ENCODE results near the gene S1PR5.
A peak's percentile ranks its signal among the peaks of the same experiment; 100 is the strongest.

The S1PR5 gene

DNA sequence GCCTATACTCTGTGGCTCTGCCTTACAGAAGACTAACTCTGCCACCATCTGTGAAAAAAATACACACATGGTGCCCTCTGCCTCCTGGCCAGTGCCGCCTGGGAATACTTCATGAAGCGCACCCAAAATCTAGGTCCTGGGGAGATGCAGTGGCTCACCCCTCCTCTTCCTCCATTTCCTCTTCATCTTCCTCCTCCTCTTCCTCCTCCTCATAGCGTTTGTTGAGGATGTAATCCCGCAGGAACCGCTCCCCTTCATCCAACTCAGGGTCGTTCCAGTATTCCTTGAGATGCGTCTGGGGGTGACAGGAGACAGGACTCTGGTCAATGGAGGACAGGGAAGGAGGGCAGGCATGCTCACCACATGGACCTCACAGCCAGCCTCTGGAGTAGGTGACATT lies 42.9 kb upstream of the S1PR5 start:
- DNase-seq (ENCODE audit: low read depth): no peak

DNA sequence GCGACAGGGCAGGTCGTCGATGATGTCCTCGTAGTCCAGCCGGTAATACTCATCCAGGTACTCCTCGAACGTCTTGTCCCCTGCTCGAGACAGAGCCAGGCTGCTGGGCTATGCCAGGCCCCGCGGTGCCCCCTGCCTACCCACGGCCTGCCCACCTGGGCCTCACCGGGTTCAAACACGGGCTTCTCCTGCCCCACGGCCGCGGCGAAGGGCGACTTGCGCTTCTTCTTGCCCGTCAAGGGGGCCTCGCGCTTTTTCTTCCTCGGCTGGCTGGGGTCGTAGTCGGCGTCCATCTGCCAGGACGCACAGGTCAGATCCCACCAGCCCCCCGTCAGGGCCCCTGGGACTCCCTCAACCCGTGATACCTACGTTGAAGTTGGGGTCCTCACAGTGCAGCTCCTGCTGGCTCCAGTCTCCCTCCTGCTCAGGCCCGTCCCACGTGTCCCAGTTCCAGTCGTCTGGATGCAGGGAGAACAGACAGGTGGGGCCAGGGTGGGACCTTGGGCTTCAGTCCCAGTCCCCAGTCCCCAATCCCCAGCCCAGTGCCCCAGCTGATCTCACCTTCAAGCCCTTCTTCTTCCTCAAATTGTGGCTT lies 40.5 kb upstream of the S1PR5 start:
- TF ChIP-seq, protein P1, sequence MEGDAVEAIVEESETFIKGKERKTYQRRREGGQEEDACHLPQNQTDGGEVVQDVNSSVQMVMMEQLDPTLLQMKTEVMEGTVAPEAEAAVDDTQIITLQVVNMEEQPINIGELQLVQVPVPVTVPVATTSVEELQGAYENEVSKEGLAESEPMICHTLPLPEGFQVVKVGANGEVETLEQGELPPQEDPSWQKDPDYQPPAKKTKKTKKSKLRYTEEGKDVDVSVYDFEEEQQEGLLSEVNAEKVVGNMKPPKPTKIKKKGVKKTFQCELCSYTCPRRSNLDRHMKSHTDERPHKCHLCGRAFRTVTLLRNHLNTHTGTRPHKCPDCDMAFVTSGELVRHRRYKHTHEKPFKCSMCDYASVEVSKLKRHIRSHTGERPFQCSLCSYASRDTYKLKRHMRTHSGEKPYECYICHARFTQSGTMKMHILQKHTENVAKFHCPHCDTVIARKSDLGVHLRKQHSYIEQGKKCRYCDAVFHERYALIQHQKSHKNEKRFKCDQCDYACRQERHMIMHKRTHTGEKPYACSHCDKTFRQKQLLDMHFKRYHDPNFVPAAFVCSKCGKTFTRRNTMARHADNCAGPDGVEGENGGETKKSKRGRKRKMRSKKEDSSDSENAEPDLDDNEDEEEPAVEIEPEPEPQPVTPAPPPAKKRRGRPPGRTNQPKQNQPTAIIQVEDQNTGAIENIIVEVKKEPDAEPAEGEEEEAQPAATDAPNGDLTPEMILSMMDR (IDR thresholded peaks at IDR 0.05; ENCODE audit: insufficient read depth, low read depth, low read length, missing control alignments): no peak
- DNase-seq (ENCODE audit: low read depth): no peak
- H3K4me3 ChIP-seq (ENCODE audit: low read depth, low read length): no peak overlapping the region

More for the DNA sequence above, 42.9 kb upstream of the S1PR5 start:
- TF ChIP-seq, protein P1 (IDR thresholded peaks at IDR 0.05; ENCODE audit: insufficient read depth, low read depth, low read length, missing control alignments): no peak
- H3K4me3 ChIP-seq (ENCODE audit: low read depth, low read length): no peak overlapping the region

DNA sequence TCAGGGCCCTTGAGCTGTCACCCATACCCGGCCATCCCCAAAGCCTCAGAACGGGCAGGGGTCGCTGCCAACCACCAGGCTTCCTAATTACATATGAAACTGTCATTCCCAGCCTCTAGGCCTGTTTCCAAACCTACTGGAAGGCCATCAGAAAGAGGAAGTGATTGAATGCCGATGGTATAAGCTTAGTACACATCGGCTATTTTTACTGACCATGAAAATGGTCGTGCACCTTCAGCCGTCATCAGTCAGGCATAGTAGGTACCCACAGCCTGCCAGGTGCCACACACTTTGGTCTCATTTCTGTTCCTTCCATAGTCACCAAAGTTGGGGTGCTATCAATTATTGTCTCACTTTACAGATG lies 38.3 kb upstream of the S1PR5 start:
- H3K4me3 ChIP-seq (ENCODE audit: low read depth, low read length): no peak overlapping the region
- TF ChIP-seq, protein P1 (IDR thresholded peaks at IDR 0.05; ENCODE audit: insufficient read depth, low read depth, low read length, missing control alignments): no peak
- DNase-seq (ENCODE audit: low read depth): no peak

DNA sequence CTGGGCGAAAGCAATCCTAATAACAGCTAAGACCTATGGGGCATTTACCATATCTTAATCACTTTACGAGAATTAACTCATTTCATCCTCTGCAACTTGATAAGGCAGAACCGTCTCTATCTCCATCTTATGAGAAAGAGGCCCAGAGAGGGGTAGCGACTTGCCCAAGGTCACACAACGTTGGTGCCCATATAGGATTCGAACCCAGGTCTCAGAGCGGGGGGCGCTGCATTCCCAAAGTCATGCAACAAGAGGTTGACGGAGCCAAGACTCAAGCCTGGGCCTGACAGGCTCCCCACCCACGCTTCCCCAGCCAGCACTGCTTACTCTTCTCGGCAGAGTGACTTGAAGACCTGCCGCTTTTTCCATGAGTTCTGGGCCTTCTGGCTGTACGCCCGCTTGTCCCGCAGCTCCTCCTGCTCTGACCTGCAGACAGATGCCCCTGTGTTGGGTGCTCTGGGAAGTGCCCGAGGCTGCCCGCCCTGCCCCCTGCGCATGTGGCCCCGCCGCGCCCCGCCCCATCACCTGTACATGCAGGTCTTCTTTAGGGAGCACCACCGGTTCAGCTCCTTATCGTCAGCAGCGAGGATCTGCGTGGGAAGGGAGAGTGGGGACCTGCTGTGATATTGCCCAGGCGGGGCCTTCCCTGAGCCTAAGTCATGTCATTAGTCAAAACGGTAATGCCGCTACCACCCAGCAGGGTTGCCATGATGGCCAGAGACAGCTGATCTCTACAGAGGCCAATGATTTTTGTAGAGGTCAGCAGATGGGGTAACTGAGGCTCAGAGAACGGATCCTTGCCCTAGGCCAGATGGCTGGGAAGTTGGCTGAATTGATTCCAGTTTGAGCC lies 37.7 kb upstream of the S1PR5 start:
- H3K4me3 ChIP-seq (ENCODE audit: low read depth, low read length): no peak overlapping the region
- no peak for DNase-seq (ENCODE audit: low read depth)
- TF ChIP-seq, protein P1 (IDR thresholded peaks at IDR 0.05; ENCODE audit: insufficient read depth, low read depth, low read length, missing control alignments): no peak

DNA sequence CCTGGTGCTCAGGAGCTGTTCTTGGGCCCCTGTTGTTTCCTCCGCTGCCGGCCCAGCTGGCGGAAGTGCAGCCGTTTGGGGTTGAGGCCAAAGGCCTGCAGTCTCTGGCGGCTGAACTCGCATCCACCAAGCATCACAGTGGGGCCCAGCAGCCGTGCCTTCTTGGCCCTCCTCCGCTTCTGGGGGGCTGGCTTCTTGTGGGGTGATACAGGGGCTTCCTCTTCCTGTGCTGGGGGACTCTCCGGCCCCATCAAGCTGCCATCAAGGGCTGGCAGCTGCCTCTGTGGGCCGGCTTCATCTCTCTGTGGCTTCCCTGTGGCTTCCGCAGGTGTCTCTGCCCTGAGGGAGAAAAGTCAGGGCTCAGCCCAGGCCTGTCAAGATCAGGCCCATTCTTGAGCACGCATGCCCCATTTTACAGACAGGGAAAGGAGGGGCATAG lies 36.7 kb upstream of the S1PR5 start:
- no peak overlapping the region for H3K4me3 ChIP-seq (ENCODE audit: low read depth, low read length)
- peak; percentile 73 for DNase-seq (ENCODE audit: low read depth)

DNA sequence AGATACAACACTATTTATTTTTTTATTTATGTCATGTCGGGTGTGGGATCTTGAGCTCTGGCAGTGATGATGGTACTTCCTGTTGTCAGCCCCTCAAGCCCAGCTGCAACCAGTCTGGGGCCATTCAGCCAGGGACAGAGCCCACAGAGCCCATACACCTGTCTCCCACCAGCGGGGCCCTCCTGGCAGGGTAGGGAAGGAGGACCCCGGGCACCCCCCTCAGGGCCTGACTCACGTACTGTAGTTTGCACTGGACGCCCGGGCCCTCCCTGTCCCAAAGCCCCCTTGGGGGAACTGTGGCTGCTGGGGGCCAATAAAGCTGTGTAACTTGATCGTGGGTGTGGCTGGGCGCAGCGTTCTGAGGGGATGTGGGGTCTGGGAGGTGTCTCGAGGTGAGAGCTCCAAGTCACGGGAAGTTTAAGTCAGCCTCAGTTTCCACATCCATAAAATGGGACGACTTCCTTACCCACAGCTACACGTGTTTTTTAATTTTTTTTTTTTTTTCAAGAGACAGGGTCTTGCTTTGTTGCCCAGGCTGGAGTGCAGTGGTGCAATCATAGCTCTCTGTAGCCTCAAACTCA lies 35.9 kb upstream of the S1PR5 start:
- DNase-seq (ENCODE audit: low read depth): no peak
- TF ChIP-seq, protein P1 (IDR thresholded peaks at IDR 0.05; ENCODE audit: insufficient read depth, low read depth, low read length, missing control alignments): no peak
- no peak overlapping the region for H3K4me3 ChIP-seq (ENCODE audit: low read depth, low read length)

More for the DNA sequence above, 36.7 kb upstream of the S1PR5 start:
- TF ChIP-seq, protein P1 (IDR thresholded peaks at IDR 0.05; ENCODE audit: insufficient read depth, low read depth, low read length, missing control alignments): no peak

Measured in GM12865 (cell line).